RPMI8226 (cell line): ENCODE data around the gene CAMK1.

ENCODE experiments used
- DNase-seq: peaks from one replicate; pipeline ENCODE4 v3.0.0-alpha.2; 2015

The CAMK1 gene

DNA sequence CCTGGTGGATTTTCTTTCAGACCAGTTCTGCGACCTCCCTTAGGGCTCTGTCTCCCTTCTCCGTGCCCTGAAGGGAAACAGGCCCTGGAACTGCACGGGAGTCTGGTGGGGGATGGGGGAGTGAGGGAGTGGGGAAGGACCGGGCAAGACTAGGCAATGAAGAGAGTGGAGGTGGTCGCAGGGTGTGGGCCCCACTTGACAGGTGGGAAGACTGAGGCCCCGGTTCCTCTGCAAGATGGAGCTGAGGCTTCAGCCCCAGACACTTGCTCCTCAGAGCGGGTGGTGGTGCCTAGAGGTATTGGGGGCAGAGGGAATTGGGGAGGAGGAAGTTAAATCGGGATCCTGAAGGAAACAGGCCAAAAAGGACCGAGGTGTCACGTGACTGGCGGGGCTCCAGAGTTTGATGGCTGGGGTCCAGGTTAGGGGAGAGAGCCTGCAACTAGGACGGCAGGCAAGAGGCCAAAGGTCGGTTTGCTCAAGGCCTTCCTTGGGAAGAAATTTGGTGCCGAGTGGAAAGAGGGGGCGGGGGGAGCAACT lies 597 bp upstream of the CAMK1 start:
- no peak for DNase-seq

DNA sequence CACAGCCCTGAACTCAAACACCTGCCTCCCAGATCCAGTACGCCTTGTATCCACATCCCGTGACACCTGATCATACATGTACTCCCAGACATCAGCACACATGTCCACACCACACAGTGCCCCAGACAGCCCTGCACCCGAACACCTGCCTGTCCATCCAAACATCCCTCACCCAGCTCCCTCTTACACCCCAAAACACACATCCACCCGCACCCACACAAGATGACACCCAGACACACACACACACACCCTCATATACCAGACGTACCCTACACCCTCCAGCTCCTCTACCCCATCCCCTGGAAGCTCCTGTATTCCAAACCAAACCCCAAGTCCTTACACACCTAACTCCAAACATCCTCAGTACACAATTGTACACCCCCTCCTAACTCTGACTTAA lies 735 bp downstream of the CAMK1 start:
- DNase-seq: no peak

DNA sequence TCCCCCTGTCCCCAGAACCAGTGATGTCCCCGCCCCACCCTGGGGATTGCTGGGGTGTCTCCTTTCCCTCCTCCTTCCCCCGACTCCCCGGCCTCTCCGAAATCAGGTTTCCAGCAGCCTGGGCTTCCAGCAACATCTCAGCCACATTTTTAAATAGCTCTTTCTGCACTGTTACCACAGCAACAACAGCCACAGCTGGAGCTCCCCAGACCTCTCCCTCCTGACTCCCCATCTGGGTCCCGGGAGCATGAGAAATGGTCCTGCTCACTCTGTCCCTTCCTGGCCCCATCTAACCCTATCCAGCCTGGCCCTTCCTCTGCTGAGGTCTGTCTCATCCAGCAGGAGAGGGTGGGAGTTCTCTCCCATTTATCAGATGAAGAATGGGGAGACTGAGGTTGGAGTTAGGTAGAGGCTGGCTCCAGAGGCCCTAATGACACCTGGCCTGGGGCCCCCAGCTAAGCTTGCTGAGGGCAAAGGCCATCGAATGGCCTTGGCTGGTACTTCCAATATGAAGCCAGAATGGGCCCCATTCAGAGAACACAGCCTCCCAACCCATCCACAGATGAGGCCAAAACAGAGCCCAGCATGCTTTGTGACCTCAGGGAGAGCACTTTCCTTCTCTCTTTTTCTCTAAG lies 1.5 kb downstream of the CAMK1 start:
- no peak for DNase-seq

DNA sequence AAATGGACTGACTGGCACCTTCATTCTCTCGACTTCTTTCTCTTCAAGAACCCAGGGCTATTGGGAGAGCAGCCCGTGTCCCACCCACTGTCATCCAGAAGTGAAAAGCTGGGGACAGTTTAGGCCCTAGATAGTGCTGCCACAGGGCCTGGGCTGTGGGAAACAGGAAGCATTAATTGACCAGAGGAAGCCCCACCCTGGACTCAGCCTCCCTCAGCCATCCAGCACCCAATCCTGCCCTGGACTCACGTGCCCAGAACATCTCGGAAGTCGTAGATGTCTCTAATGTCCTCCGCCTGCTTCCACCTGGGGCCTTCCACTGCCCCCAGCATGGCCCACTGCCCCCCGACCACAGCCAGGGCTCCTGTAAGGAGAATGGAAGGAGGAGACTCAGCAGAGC lies 2.3 kb downstream of the CAMK1 start:
- no peak for DNase-seq

GRCh38 chr3:9765865-9766264 lies 3.9 kb downstream of the CAMK1 start:
- DNase-seq: no peak

DNA sequence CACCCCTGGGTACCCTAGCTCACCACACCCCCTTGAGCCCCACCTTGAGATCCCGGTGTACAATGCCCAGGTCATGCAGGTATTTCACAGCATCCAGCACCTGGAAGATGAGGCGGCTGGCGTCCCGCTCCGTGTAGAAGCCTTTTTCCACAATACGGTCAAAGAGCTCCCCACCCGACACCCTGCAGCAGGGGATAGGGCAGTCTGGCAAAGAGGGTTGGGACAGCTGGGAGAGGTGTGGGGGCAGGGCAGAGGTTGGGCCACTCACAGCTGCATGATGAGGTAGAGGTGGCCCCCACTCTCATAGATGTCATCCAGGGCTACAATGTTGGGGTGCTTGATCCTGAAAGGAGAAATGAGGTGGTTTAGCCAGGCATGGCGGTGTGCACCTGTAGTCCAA lies 6.9 kb downstream of the CAMK1 start:
- no peak for DNase-seq

- DNase-seq: no peak
Measured at GRCh38 chr3:9761919-9762318, 7.8 kb downstream of the CAMK1 start.

- DNase-seq: no peak
Measured at GRCh38 chr3:9760779-9761505, 8.8 kb downstream of the CAMK1 start.

- no peak for DNase-seq
Measured at GRCh38 chr3:9757427-9757826, 12.3 kb downstream of the CAMK1 start.

- DNase-seq: no peak
Measured at GRCh38 chr3:9754678-9755077, 15.1 kb downstream of the CAMK1 start.

- DNase-seq: peak; percentile 30
Measured at GRCh38 chr3:9750556-9751411, 19.0 kb downstream of the CAMK1 start.

DNA sequence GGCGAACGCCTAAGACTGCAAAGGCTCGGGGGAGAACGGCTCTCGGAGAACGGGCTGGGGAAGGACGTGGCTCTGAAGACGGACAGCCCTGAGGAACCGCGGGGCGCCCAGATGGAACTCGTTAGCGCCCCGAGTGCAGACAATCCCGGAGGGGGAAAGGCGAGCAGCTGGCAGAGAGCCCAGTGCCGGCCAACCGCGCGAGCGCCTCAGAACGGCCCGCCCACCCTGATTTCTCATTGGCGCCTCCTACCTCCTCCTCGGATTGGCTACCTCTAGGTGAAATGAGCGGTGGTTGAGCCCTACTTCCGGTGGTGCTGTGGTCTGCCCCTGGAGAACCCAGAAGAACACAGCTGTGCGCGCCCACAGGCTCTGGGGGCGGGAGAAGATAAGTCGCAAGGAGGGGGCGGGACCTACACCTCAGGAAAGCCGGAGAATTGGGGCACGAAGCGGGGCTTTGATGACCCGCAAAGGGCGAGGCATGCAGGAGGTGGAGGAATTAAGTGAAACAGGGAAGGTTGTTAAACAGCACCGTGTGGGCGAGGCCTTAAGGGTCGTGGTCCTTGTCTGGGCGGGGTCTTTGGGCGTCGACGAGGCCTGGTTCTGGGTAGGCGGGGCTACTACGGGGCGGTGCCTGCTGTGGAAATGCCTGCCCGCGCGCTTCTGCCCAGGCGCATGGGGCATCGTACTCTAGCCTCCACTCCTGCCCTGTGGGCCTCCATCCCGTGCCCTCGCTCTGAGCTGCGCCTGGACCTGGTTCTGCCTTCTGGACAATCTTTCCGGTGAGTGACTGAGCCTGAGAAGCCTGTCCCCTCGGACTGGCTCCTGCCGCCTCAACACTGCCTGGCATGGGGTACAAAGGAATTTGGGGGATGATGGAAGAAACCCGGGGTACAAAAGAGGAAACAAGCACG lies 19.8 kb downstream of the CAMK1 start, which contains the start of gene OGG1:
Gene OGG1 (plus strand): TSS at position 308 of the 911 bp plus-strand sequence. CDS start 335 bp downstream, at position 643.
- peak; percentile 99 for DNase-seq

- no peak for DNase-seq
Measured at GRCh38 chr3:9749296-9749644, 20.5 kb downstream of the CAMK1 start.

GRCh38 chr3:9748031-9748430 lies 21.7 kb downstream of the CAMK1 start:
- no peak for DNase-seq

- DNase-seq: no peak
Measured at GRCh38 chr3:9747267-9747666, 22.5 kb downstream of the CAMK1 start.

DNA sequence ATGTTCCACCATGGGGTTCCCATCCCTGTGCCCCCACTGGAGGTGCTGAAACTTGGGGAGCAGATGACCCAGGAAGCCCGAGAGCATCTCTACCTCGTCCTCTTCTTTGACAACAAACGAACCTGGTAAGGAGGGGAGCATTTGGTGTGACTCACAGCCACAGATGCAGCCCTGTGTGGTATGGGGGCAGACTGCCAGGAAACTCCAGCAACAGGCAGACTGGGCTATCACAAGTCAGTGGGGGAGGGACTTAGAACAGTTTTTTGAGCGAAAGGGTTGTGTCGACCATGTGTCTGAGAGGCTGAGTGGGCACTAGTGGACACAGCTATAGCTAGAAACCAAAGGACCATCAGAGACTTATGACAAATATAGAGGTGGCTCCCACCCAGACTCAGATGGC lies 23.4 kb downstream of the CAMK1 start:
- DNase-seq: no peak

DNA sequence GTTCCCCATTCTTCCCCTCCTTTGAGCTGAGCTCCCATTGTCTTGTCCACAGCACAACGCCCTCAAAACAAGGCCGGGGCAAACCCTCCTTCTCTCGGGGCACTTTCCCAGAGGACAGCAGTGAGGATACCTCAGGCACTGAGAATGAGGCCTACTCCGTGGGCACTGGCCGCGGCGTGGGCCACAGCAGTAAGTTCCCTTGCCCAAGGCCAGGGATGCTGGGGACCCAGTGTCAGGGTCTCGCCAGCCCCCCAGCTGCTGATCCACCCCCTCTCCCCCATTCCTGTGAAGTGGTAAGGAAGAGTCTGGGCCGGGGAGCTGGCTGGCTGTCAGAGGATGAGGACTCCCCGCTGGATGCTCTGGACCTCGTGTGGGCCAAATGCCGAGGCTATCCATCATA lies 24.2 kb downstream of the CAMK1 start:
- no peak for DNase-seq

DNA sequence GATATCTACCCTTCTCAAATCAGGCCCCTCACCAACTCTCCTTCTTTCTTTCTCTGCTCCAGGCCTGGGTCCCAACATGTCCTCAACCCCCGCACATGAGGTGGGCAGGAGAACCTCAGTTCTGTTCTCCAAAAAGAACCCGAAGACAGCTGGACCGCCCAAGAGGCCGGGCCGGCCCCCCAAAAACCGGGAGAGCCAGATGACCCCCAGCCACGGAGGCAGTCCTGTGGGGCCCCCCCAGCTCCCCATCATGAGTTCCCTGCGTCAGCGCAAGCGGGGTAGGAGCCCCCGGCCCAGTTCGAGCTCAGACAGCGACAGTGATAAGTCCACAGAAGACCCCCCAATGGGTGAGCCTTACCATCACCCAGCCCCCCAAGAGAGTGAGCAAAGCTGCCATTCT lies 25.6 kb downstream of the CAMK1 start:
- no peak for DNase-seq

DNA sequence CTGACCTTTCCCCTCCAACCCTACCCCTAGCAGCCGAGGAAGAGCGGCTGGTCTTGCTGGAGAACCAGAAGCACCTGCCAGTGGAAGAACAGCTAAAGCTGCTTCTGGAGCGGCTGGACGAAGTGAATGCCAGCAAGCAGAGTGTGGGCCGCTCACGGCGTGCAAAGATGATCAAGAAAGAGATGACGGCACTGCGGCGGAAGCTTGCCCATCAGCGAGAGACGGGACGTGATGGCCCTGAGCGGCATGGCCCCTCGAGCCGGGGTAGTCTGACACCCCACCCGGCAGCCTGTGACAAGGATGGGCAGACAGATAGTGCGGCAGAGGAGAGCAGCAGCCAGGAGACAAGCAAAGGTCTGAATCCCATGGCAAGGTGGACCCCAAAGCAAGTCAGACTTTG lies 26.2 kb downstream of the CAMK1 start:
- DNase-seq: no peak

- DNase-seq: no peak
Measured at GRCh38 chr3:9742560-9742959, 27.2 kb downstream of the CAMK1 start.

GRCh38 chr3:9739181-9739580 lies 30.6 kb downstream of the CAMK1 start:
- no peak for DNase-seq

GRCh38 chr3:9736831-9737230 lies 32.9 kb downstream of the CAMK1 start:
- no peak for DNase-seq

- no peak for DNase-seq
Measured at GRCh38 chr3:9732740-9733115, 37.0 kb downstream of the CAMK1 start.
